ENCODE measurements around the gene PTHLH.

- no peak for TF ChIP-seq CTCF (IDR thresholded peaks at IDR 0.05)
- no peak for TF ChIP-seq POLR2AphosphoS5 (IDR thresholded peaks at IDR 0.05)
- no peak for TF ChIP-seq EP300 (IDR thresholded peaks at IDR 0.05)
Observed at GRCh38 chr12:27924350-27925135, 48.0 kb downstream of the PTHLH start.
